K562 (cell line): ENCODE results near the gene WWTR1. TPM values are rescaled to one million over a fixed set of nuclear protein-coding genes. Genes with fewer than 3 reads are reported as not detected.

ENCODE experiments used
- ATAC-seq: fragments of 200-7000 bp; cut with Tn5 transposase; 3 replicates; pipeline ENCODE4 v1.9.1; 2020; ENCODE audit warnings: moderate library complexity
- BruUV-seq: library from RNA; stranded (reverse); fragments of 400-500 nt; replicated peaks from 2 replicates; lab custom pipeline; 2021; lab: Mats Ljungman, UMichigan
- CTCF ChIA-PET: fragments of 300-600 bp; formaldehyde crosslinking; extraction: SDS; loops from one replicate; lab custom pipeline; 2021; ENCODE audit warnings: low intra/inter-chr PET ratio; lab: Yijun Ruan, JAX
- POLR2A ChIA-PET: fragments of 300-600, 350-650 bp; sonication (Branson Sonifier 250); formaldehyde crosslinking; extraction: SDS; loops from one replicate; lab custom pipeline; 2021; ENCODE audit warnings: antibody characterized with exemption, inconsistent platforms; lab: Yijun Ruan, JAX
- DNase-seq, 4 experiments: peaks; one replicate each; pipeline versions ENCODE4 v3.0.0 to v3.0.0-alpha.2; 2011 to 2018; ENCODE audit warnings: low spot score in 3 of 4, mixed read lengths in 3 of 4; ENCODE audit errors: extremely low read depth in 1 of 4
- FAIRE-seq: peaks from 2 replicates; lab custom pipeline; 2011; peaks lifted over from hg19 to GRCh38; lab: Jason Lieb, UNC
- H2AFZ ChIP-seq: 2 replicates; pipeline ENCODE4 v1.6.0; 2011; ENCODE audit warnings: low read depth, low read length, control low read depth, inconsistent platforms
- H3K27ac ChIP-seq: fragments of 200-600 bp; 3 replicates; pipeline ENCODE4 v1.8.0; 2011; ENCODE audit warnings: low read depth, mild to moderate bottlenecking, control low read depth, inconsistent platforms, low read length, moderate library complexity, mixed read lengths; ENCODE audit errors: extremely low read depth
- H3K27me3 ChIP-seq, 2 experiments: fragments of 300-600 bp in 1 of 2; 2 replicates in 1 of 2; 3 replicates in 1 of 2; pipeline versions ENCODE4 v1.6.0 to v1.8.0; 2011; ENCODE audit warnings: inconsistent platforms in 2 of 2, low read length in 2 of 2, mild to moderate bottlenecking in 1 of 2, mixed read lengths in 1 of 2, moderate library complexity in 1 of 2; ENCODE audit not compliant: control insufficient read depth in 2 of 2, insufficient read depth in 2 of 2
- H3K36me3 ChIP-seq: fragments of 300-600 bp; 3 replicates; pipeline ENCODE4 v1.8.0; 2011; ENCODE audit warnings: mild to moderate bottlenecking, low read length, inconsistent platforms; ENCODE audit not compliant: control insufficient read depth, insufficient read depth
- H3K4me1 ChIP-seq, 2 experiments: fragments of 200-600 bp in 1 of 2; replicated peaks in 1 of 2; 2 replicates in 1 of 2; 3 replicates in 1 of 2; pipeline versions ENCODE4 v1.5.1 to v1.8.0; 2011; ENCODE audit warnings: inconsistent platforms in 2 of 2, low read length in 2 of 2, mild to moderate bottlenecking in 1 of 2, mixed read lengths in 1 of 2, moderate library complexity in 1 of 2; ENCODE audit not compliant: control insufficient read depth in 2 of 2, insufficient read depth in 2 of 2
- H3K4me2 ChIP-seq: 2 replicates; pipeline ENCODE4 v1.6.1; 2011; ENCODE audit warnings: low read length, control low read depth, inconsistent platforms, mixed read lengths; ENCODE audit not compliant: insufficient read depth
- H3K4me3 ChIP-seq: fragments of 200-600 bp; sonication (generic), shearing (Covaris generic); 2 replicates; pipeline ENCODE4 v1.5.1; 2016; ENCODE audit warnings: control low read depth, inconsistent platforms
- H3K79me2 ChIP-seq: fragments of 200-600 bp; 3 replicates; pipeline ENCODE4 v1.8.0; 2011; ENCODE audit warnings: low read length, inconsistent platforms; ENCODE audit not compliant: control insufficient read depth, insufficient read depth
- H3K9ac ChIP-seq, 2 experiments: 2 replicates each; pipeline versions ENCODE4 v1.6.0 to v1.6.1; 2011; ENCODE audit warnings: low read depth in 2 of 2, low read length in 2 of 2, control low read depth in 1 of 2, inconsistent platforms in 1 of 2, mild to moderate bottlenecking in 1 of 2, mixed read lengths in 1 of 2; ENCODE audit not compliant: insufficient read depth in 1 of 2
- H3K9me1 ChIP-seq: one replicate; pipeline ENCODE4 v1.6.0; 2011; ENCODE audit warnings: inconsistent platforms, mild to moderate bottlenecking, low read length, moderate library complexity; ENCODE audit not compliant: control insufficient read depth, insufficient read depth
- H3K9me3 ChIP-seq: replicated peaks from 2 replicates; pipeline ENCODE4 v1.5.1; 2011; ENCODE audit warnings: low read depth, low read length, inconsistent platforms; ENCODE audit not compliant: control insufficient read depth, insufficient read depth
- H4K20me1 ChIP-seq: replicated peaks from 2 replicates; pipeline ENCODE4 v1.6.1; 2011; ENCODE audit warnings: low read length, inconsistent platforms, mixed read lengths; ENCODE audit not compliant: control insufficient read depth, insufficient read depth
- BACH1 ChIP-seq: fragments of 200-800 bp; sonication (Bioruptor generic); IDR thresholded peaks from 2 replicates; pipeline ENCODE4 v1.6.1; 2016; ENCODE audit warnings: missing genetic modification characterization, missing compliant biosample characterization
- CREB1 ChIP-seq, 2 experiments: sonication (generic) in 1 of 2; formaldehyde crosslinking in 1 of 2; IDR thresholded peaks; 2 replicates each; pipeline versions ENCODE4 v1.6.1 to v1.8.0; 2012 to 2022; ENCODE audit warnings: inconsistent platforms in 1 of 2, mild to moderate bottlenecking in 1 of 2, missing genetic modification reagents in 1 of 2, moderate library complexity in 1 of 2
- EP400 ChIP-seq: fragments of 450-650 bp; IDR thresholded peaks from 2 replicates; pipeline ENCODE4 v1.6.1; 2017; ENCODE audit warnings: antibody characterized with exemption, mild to moderate bottlenecking, moderate library complexity
- GABPB1 ChIP-seq: sonication (generic); formaldehyde crosslinking; IDR thresholded peaks from 2 replicates; pipeline ENCODE4 v1.8.0; 2022; ENCODE audit warnings: mild to moderate bottlenecking, missing genetic modification reagents
- HNRNPL ChIP-seq: fragments of 200-400 bp; formaldehyde crosslinking; IDR thresholded peaks from 2 replicates; pipeline ENCODE4 v1.6.1; 2017; ENCODE audit warnings: low read depth, mild to moderate bottlenecking, low read length
- MTA3 ChIP-seq: fragments of 450-650 bp; formaldehyde crosslinking; IDR thresholded peaks from 2 replicates; pipeline ENCODE4 v1.6.1; 2017; ENCODE audit warnings: mild to moderate bottlenecking, borderline replicate concordance
- MYC ChIP-seq, 2 experiments: fragments of 250-450 bp in 1 of 2; sonication (Bioruptor Pico) in 1 of 2; IDR thresholded peaks; 2 replicates each; pipeline versions ENCODE4 v1.5.1 to v1.6.1; 2012 to 2021; ENCODE audit warnings: low read depth in 2 of 2, borderline replicate concordance in 1 of 2, improper control_type of control experiment in 1 of 2, low read length in 1 of 2, mild to moderate bottlenecking in 1 of 2, moderate library complexity in 1 of 2
- PRMT5 ChIP-seq: sonication (generic); formaldehyde crosslinking; IDR thresholded peaks from 2 replicates; pipeline ENCODE4 v1.5.0; 2020; ENCODE audit warnings: missing genetic modification reagents
- RBM25 ChIP-seq: fragments of 200-400 bp; formaldehyde crosslinking; IDR thresholded peaks from 2 replicates; pipeline ENCODE4 v1.6.1; 2018; ENCODE audit warnings: low read length, low read depth, moderate library complexity; ENCODE audit not compliant: severe bottlenecking
- SMC3 ChIP-seq: conservative IDR thresholded peaks from 2 replicates; pipeline ENCODE4 v1.6.1; 2011; ENCODE audit warnings: low read depth, low read length, improper control_type of control experiment; ENCODE audit not compliant: insufficient read depth
- SP2 ChIP-seq: IDR thresholded peaks from 2 replicates; pipeline ENCODE4 v1.6.1; 2011; ENCODE audit warnings: mild to moderate bottlenecking, low read depth, low read length, moderate library complexity; ENCODE audit not compliant: poor library complexity, severe bottlenecking; ENCODE audit errors: extremely low read depth
- SPI1 ChIP-seq: IDR thresholded peaks from 2 replicates; pipeline ENCODE4 v1.6.1; 2011; ENCODE audit warnings: low read depth, low read length, control low read depth, borderline replicate concordance
- TEAD2 ChIP-seq: fragments of 450-650 bp; IDR thresholded peaks from 2 replicates; pipeline ENCODE4 v1.6.1; 2016; ENCODE audit warnings: missing genetic modification characterization, control low read depth, missing compliant biosample characterization
- TRIM28 ChIP-seq: fragments of 450-650 bp; IDR thresholded peaks from 2 replicates; pipeline ENCODE4 v1.6.1; 2017
- YY1 ChIP-seq, 3 experiments: IDR thresholded peaks; 2 replicates each; pipeline ENCODE4 v1.6.1; 2011; ENCODE audit warnings: low read length in 2 of 3, mild to moderate bottlenecking in 2 of 3, moderate library complexity in 2 of 3, borderline replicate concordance in 1 of 3, control low read depth in 1 of 3, low read depth in 1 of 3; ENCODE audit not compliant: insufficient read depth in 3 of 3, insufficient replicate concordance in 2 of 3, control insufficient read depth in 1 of 3, insufficient read length in 1 of 3; ENCODE audit errors: extremely low read depth in 1 of 3
- ZNF695 ChIP-seq: fragments of 450-650 bp; formaldehyde crosslinking; IDR thresholded peaks from 2 replicates; pipeline ENCODE4 v1.4.0; 2020; ENCODE audit warnings: mild to moderate bottlenecking, moderate library complexity
- ZNF696 ChIP-seq: fragments of 250-450 bp; sonication (Bioruptor Pico); conservative IDR thresholded peaks from 2 replicates; pipeline ENCODE4 v1.4.0; 2020; ENCODE audit warnings: mild to moderate bottlenecking, moderate library complexity
- in situ Hi-C: fragments of 300-500 bp; cut with MboI; formaldehyde crosslinking; loops from 4 replicates; pipeline ENCODE4 v1.15.0; 2018; ENCODE audit warnings: inconsistent platforms, mixed read lengths
- intact Hi-C: fragments of 100-400 bp; cut with micrococcal nuclease; formaldehyde crosslinking; loops from 2 replicates; pipeline ENCODE4 v1.14.2; 2022
- polyA plus RNA-seq, 8 experiments: library from polyadenylated mRNA; depleted of rRNA in 4 of 8; stranded (reverse) in 5 of 8; unstranded in 3 of 8; fragments of >200 nt; fragmentation: Nextera tagmentation in 2 of 8; fragmentation: Illumina TruSeq in 1 of 8; extraction: Ambion mirVana in 2 of 8; extraction: Trizol in 1 of 8; gene quantifications; 2 replicates each; pipeline versions ENCODE4 v1.2.1 to v1.2.3, GENCODE V29; 2011 to 2014; ENCODE audit warnings: inconsistent platforms in 1 of 8, missing spikeins in 1 of 8
- total RNA-seq, 7 experiments: library from RNA; depleted of rRNA in 6 of 7; stranded (reverse); fragments of >200 nt in 6 of 7; fragmentation: Illumina TruSeq in 2 of 7; extraction: Trizol in 2 of 7; gene quantifications; 2 replicates each; pipeline versions ENCODE4 v1.2.1 to v1.2.3, GENCODE V29; 2011 to 2021; ENCODE audit warnings: low replicate concordance in 1 of 7

The WWTR1 gene
- total and polyA plus RNA-seq, 9 of the 15 experiments (the other 6 are each of a cell fraction or from before 2014, with no cell fraction given), result 0.04 to 1.5 (median 0.60) TPM

GRCh38 chr3:149654188-149654601 is 3.6 kb downstream of the WWTR1 start:
- H3K9ac ChIP-seq, result no peak overlapping the region
- H3K4me1 ChIP-seq, result peaks cover 0 to 5% of the 10 kb centered on the region in 2 experiments; a peak in 2 of 5 replicates
- H3K9me1 ChIP-seq, result no peaks in the 10 kb centered on the region
- no peak overlapping the region for H2AFZ ChIP-seq
- no peak overlapping the region for H3K4me2 ChIP-seq
- no peaks in the 10 kb centered on the region for H4K20me1 ChIP-seq
- H3K79me2 ChIP-seq, result no peaks in the 10 kb centered on the region
- intact Hi-C loops, result no loop called here
- ATAC-seq (no peak), FAIRE-seq (peak; percentile 66)
- in situ Hi-C loops, result no loop called here
- no TSS peak for BruUV-seq
- TF ChIP-seq RBM25 (no peak), ZNF696 (CRISPR knock-in tag) (no peak), MTA3 (no peak), PRMT5 (CRISPR knock-in tag) (no peak), BACH1 (tag) (no peak), EP400 (no peak), CREB1 (IDR thresholded peaks at IDR 0.05) (no peak), CREB1 (CRISPR knock-in tag; IDR thresholded peaks at IDR 0.05) (no peak), MYC (IDR thresholded peaks at IDR 0.05; ENCODE audit: low read depth, low read length) (no peak), MYC (CRISPR knock-in tag; IDR thresholded peaks at IDR 0.05; ENCODE audit: borderline replicate concordance, low read depth) (no peak), SP2 (no peak), HNRNPL (no peak), SPI1 (no peak), TRIM28 (no peak), YY1 (IDR thresholded peaks at IDR 0.05; ENCODE audit: borderline replicate concordance in 1 of 3, control insufficient read depth in 1 of 3, extremely low read depth in 1 of 3, insufficient read depth in 3 of 3, insufficient read length in 1 of 3, insufficient replicate concordance in 2 of 3, low read depth in 1 of 3, low read length in 2 of 3) (no peak), ZNF695 (CRISPR knock-in tag) (no peak), SMC3 (no peak), TEAD2 (tag) (no peak), GABPB1 (CRISPR knock-in tag) (no peak)
- TF ChIP-seq, all 486 proteins: peak for 0
- Histone ChIP-seq H3K36me3 (no peaks in the 10 kb centered on the region), H3K4me3 (no peak overlapping the region), H3K27ac (no peak overlapping the region), H3K27me3 (peaks cover 0 to 20% of the 10 kb centered on the region in 2 experiments; a peak in 2 of 5 replicates), H3K9me3 (no peaks in the 10 kb centered on the region)
- ChIA-PET CTCF (no interaction called here), POLR2A (no interaction called here)
- DNase-seq, result no peak
